ENCODE data around the gene NKAIN4.

- TF ChIP-seq CTCF (IDR thresholded peaks at IDR 0.05 in 4 of 5, conservative IDR thresholded peaks at IDR 0.05 in 1 of 5) (no peak), POLR2A (IDR thresholded peaks at IDR 0.05) (no peak)
Observed at GRCh38 chr20:63223826-63224207, 30.4 kb downstream of the NKAIN4 start.

All from gastrocnemius medialis (tissue), 4 donors.